ENCODE data around the gene SP140. TPM values are rescaled to one million over a fixed set of nuclear protein-coding genes. Genes with fewer than 3 reads are reported as not detected.

Gene SP140
- total and polyA plus RNA-seq, 10 of the 15 experiments (the other 5 are each of a cell fraction or from before 2014, with no cell fraction given), result 61.7 to 164 (median 90.7) TPM

GRCh38 chr2:230282936-230283335, 57.4 kb downstream of the SP140 start (continued):
- TF ChIP-seq E2F8 (IDR thresholded peaks at IDR 0.05; ENCODE audit: low read depth, partially characterized antibody) (no peak), WRNIP1 (IDR thresholded peaks at IDR 0.05; ENCODE audit: borderline replicate concordance, low read depth, low read length) (no peak)

GRCh38 chr2:230286048-230286447, 60.5 kb downstream of the SP140 start:
- no peak overlapping the region for H3K4me2 ChIP-seq (ENCODE audit: control insufficient read depth, insufficient read depth)
- BruUV-seq (replicated peaks), result no TSS peak
- ChIA-PET POLR2A (interaction anchor here (0.6 to 0.9 kb wide), 2 partner anchors 10 to 74 kb away, joined by 3 to 4 read pairs; no protein-coding TSS in a partner anchor), RAD21 (ENCODE audit: unreplicated experiment) (no interaction called here), CTCF (no interaction called here), SMC1A (ENCODE audit: uncharacterized antibody, unreplicated experiment) (interaction anchor here (1.2 to 1.3 kb wide), 2 partner anchors 17 to 84 kb away, joined by 5 read pairs; no protein-coding TSS in a partner anchor)
- FAIRE-seq (no peak), DNase-seq (ENCODE audit: low read depth, low spot score) (no peak), ATAC-seq (no peak)
- H3K4me1 ChIP-seq (ENCODE audit: control insufficient read depth, insufficient read depth, low read length), result peaks cover 9% of the 10 kb centered on the region
- peaks cover 2 to 20% of the 10 kb centered on the region in 2 experiments; a peak in 3 of 4 replicates for H3K36me3 ChIP-seq (ENCODE audit: control insufficient read depth in 2 of 2, insufficient read depth in 2 of 2, low read length in 1 of 2)
- in situ Hi-C loops (cut with MboI) (no loop called here), intact Hi-C loops (cut with micrococcal nuclease; ENCODE audit: unreplicated experiment) (no loop called here)
- H3K27me3 ChIP-seq (replicated peaks in 1 of 2; ENCODE audit: control insufficient read depth in 2 of 2, insufficient read depth in 2 of 2, low read length in 1 of 2), result no peaks in the 10 kb centered on the region
- H4K20me1 ChIP-seq (ENCODE audit: control insufficient read depth, insufficient read depth), result no peaks in the 10 kb centered on the region
- no peak overlapping the region for H3K4me3 ChIP-seq
- TF ChIP-seq CREM (IDR thresholded peaks at IDR 0.05; ENCODE audit: low read depth), result no peak
- TF ChIP-seq ATF2 (IDR thresholded peaks at IDR 0.05; ENCODE audit: low read length), result no peak
- TF ChIP-seq IKZF2 (IDR thresholded peaks at IDR 0.05), result no peak
- TF ChIP-seq MYC (IDR thresholded peaks at IDR 0.05; ENCODE audit: insufficient read depth, insufficient read length, insufficient replicate concordance, low read length, severe bottlenecking), result no peak
- TF ChIP-seq ZNF384 (IDR thresholded peaks at IDR 0.05; ENCODE audit: borderline replicate concordance, low read depth, low read length), result no peak
- TF ChIP-seq NR2C1 (IDR thresholded peaks at IDR 0.05), result no peak
- no peak for TF ChIP-seq ZSCAN29 (IDR thresholded peaks at IDR 0.05)
- no peak for TF ChIP-seq EED (IDR thresholded peaks at IDR 0.05; ENCODE audit: low read depth)
- no peak for TF ChIP-seq KLF5 (IDR thresholded peaks at IDR 0.05; ENCODE audit: partially characterized antibody)
- TF ChIP-seq ATF3 (IDR thresholded peaks at IDR 0.05; ENCODE audit: borderline replicate concordance, extremely low read depth, low read depth, low read length), result no peak
- WGBS (ENCODE audit: insufficient coverage, insufficient replicate concordance, low lambda C conversion rate, missing lambda C conversion rate), result 81% methylated on average over 3 of the region's 3 CpGs
- no peak overlapping the region for H3K9ac ChIP-seq (ENCODE audit: control insufficient read depth, insufficient read depth, low read length)
- no peak overlapping the region for H3K27ac ChIP-seq (ENCODE audit: control insufficient read depth, insufficient read depth)
- H3K79me2 ChIP-seq (ENCODE audit: control insufficient read depth, insufficient read depth, low read length), result no peaks in the 10 kb centered on the region
- no peak overlapping the region for H2AFZ ChIP-seq (ENCODE audit: control insufficient read depth, low read depth, low read length)
- no peaks in the 10 kb centered on the region; the same call in 2 of the 3 replicates for H3K9me3 ChIP-seq (replicated peaks; ENCODE audit: control insufficient read depth, insufficient read depth, low read length)

Measured in GM12878 (cell line).